Measurements from ENCODE around the gene TCEAL9. TPM values are rescaled to one million over a fixed set of nuclear protein-coding genes. Genes with fewer than 3 reads are reported as not detected.

TCEAL9 gene
- total RNA-seq, 4 donors from 2014 or later: 18.3 to 64.1 (median 26.5) TPM

DNA sequence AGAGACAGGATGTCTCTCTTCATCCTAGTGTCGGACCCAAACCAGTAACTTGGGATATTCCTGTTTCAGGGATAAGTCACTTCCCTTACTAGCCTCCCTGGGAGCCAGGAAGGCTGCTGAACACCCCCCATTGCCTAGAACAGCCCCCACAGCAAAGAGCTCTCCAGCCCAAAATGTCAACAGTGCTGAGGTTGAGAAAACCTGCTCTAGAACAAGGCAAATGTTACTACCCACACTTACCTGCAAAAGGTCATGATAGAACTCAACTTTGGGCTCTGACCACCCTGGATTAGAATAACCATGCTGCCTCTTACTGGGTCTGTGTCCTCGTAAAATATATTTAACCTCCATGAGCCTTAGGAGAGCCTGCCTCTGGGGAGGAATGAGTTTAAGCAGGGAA is 40.4 kb downstream of the TCEAL9 start:
- WGBS, 2 donors (ENCODE audit: low coverage in 1 of 2): 51% methylated on average over 2 of the region's 2 CpGs; no CpG with 5 or more reads in 1 of the 2 donors
- Histone ChIP-seq H3K27ac (no peak overlapping the region), H3K4me1 (no peaks in the 10 kb centered on the region), H3K4me3 (no peak overlapping the region), H3K27me3 (no peaks in the 10 kb centered on the region), H3K36me3 (no peaks in the 10 kb centered on the region), H3K9me3 (no peaks in the 10 kb centered on the region)
- DNase-seq: no peak
- intact Hi-C loops (cut with DNase I; ENCODE audit: low total_unique reads): no loop called here
- in situ Hi-C loops (cut with MboI; ENCODE audit: low pct_ligation_motif_present in 1 of 4, low pct_unique_long_range_greater_than_20kb in 1 of 4, low sequenced_read_pairs in 3 of 4): no loop called here
- TF ChIP-seq EP300 (IDR thresholded peaks at IDR 0.05; ENCODE audit: low read depth) (no peak), POLR2AphosphoS5 (IDR thresholded peaks at IDR 0.05) (no peak), CTCF (IDR thresholded peaks at IDR 0.05) (no peak), POLR2A (IDR thresholded peaks at IDR 0.05) (no peak)

DNA sequence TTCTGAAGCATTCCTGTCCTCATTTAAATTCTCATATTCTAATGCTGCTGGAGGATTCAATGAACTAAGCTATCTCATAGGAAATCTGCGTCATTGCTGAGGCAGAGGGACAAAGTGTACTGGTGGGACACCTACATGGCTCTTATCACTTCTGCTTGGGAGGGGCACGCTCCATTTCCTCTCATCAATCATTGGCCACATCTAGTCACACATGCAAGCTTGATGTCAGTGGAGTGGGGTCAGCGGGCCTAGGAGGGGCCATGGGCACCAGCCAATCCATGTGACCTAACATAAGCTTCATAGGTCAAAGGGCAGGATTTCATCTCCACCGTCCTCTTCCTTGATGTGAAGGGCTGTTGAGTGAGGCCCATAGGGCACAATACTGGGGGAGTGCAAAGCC is 41.4 kb downstream of the TCEAL9 start:
- 80% methylated on average over 4 of the region's 4 CpGs; no CpG with 5 or more reads in 1 of the 2 donors for WGBS, 2 donors (ENCODE audit: low coverage in 1 of 2)
- Histone ChIP-seq H3K4me1 (no peaks in the 10 kb centered on the region), H3K9me3 (no peaks in the 10 kb centered on the region), H3K36me3 (no peaks in the 10 kb centered on the region), H3K27ac (no peak overlapping the region), H3K4me3 (no peak overlapping the region), H3K27me3 (no peaks in the 10 kb centered on the region)
- DNase-seq: no peak
- intact Hi-C loops (cut with DNase I; ENCODE audit: low total_unique reads) (no loop called here), in situ Hi-C loops (cut with MboI; ENCODE audit: low pct_ligation_motif_present in 1 of 4, low pct_unique_long_range_greater_than_20kb in 1 of 4, low sequenced_read_pairs in 3 of 4) (no loop called here)
- TF ChIP-seq POLR2AphosphoS5 (IDR thresholded peaks at IDR 0.05): no peak
- TF ChIP-seq EP300 (IDR thresholded peaks at IDR 0.05; ENCODE audit: low read depth): no peak
- no peak for TF ChIP-seq CTCF (IDR thresholded peaks at IDR 0.05)
- no peak for TF ChIP-seq POLR2A (IDR thresholded peaks at IDR 0.05)

DNA sequence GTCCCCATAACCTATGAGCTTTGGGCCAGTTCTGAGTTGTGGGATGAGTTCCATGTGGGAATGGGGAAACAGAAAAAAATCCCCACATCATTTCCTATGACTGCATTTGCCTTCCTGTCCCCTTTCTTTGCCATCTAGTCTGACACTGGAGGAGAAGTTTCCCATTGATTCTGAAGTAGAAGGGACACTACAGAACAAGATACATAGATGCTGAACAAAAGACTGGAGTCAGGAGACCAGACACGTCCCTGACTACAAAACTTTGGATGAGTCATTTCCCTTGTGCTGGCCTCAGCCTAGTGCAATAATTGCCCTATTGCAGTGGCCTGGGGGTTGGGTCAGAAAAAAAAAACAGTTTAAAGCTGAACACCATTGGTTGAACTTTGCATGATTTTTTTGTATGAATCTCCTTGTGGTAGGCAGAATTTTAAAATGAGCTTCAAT is 42.1 kb downstream of the TCEAL9 start:
- intact Hi-C loops (cut with DNase I; ENCODE audit: low total_unique reads) (no loop called here), in situ Hi-C loops (cut with MboI; ENCODE audit: low pct_ligation_motif_present in 1 of 4, low pct_unique_long_range_greater_than_20kb in 1 of 4, low sequenced_read_pairs in 3 of 4) (no loop called here)
- H3K4me3 ChIP-seq: no peak overlapping the region
- WGBS, 2 donors (ENCODE audit: low coverage in 1 of 2): 8% methylated on average over 1 of the region's 1 CpG; no CpG with 5 or more reads in 1 of the 2 donors
- no peaks in the 10 kb centered on the region for H3K4me1 ChIP-seq
- no peak for DNase-seq
- H3K27me3 ChIP-seq: no peaks in the 10 kb centered on the region
- no peaks in the 10 kb centered on the region for H3K36me3 ChIP-seq
- no peaks in the 10 kb centered on the region for H3K9me3 ChIP-seq
- H3K27ac ChIP-seq: no peak overlapping the region
- no peak for TF ChIP-seq POLR2A (IDR thresholded peaks at IDR 0.05)
- no peak for TF ChIP-seq EP300 (IDR thresholded peaks at IDR 0.05; ENCODE audit: low read depth)
- no peak for TF ChIP-seq CTCF (IDR thresholded peaks at IDR 0.05)
- TF ChIP-seq POLR2AphosphoS5 (IDR thresholded peaks at IDR 0.05): no peak

DNA sequence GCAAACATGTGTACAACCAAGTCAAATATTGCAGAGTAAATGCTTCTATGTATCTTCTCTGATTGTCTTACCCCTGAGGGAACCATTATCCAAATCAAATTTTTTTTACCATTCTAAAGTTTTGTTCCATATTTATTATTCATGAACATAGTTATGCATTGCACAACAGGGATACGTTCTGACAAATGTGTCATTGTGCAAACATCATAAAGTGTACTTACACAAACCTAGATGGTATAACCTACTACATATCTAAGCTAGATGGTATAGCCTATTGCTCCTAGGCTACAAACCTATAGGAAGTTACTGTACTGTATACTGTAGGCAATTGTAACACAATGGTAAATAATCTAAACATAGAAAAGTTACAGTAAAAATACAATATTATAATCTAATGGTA is 43.4 kb downstream of the TCEAL9 start:
- Histone ChIP-seq H3K4me3 (no peak overlapping the region), H3K9me3 (no peaks in the 10 kb centered on the region), H3K27ac (no peak overlapping the region), H3K36me3 (no peaks in the 10 kb centered on the region), H3K4me1 (no peaks in the 10 kb centered on the region), H3K27me3 (no peaks in the 10 kb centered on the region)
- in situ Hi-C loops (cut with MboI; ENCODE audit: low pct_ligation_motif_present in 1 of 4, low pct_unique_long_range_greater_than_20kb in 1 of 4, low sequenced_read_pairs in 3 of 4) (no loop called here), intact Hi-C loops (cut with DNase I; ENCODE audit: low total_unique reads) (no loop called here)
- no peak for DNase-seq
- TF ChIP-seq POLR2A (IDR thresholded peaks at IDR 0.05) (no peak), CTCF (IDR thresholded peaks at IDR 0.05) (no peak), EP300 (IDR thresholded peaks at IDR 0.05; ENCODE audit: low read depth) (no peak), POLR2AphosphoS5 (IDR thresholded peaks at IDR 0.05) (no peak)
- 13% methylated on average over 1 of the region's 1 CpG; no CpG with 5 or more reads in 1 of the 2 donors for WGBS, 2 donors (ENCODE audit: low coverage in 1 of 2)

All from transverse colon (tissue), 4 donors.